ENCODE results near the gene TOX3. TPM values are rescaled to one million over a fixed set of nuclear protein-coding genes. Genes with fewer than 3 reads are reported as not detected.

TOX3 gene
- total and polyA plus RNA-seq, 2 donors (not counting 3 experiments of a cell fraction or from before 2014, with no cell fraction given): not detected

DNA sequence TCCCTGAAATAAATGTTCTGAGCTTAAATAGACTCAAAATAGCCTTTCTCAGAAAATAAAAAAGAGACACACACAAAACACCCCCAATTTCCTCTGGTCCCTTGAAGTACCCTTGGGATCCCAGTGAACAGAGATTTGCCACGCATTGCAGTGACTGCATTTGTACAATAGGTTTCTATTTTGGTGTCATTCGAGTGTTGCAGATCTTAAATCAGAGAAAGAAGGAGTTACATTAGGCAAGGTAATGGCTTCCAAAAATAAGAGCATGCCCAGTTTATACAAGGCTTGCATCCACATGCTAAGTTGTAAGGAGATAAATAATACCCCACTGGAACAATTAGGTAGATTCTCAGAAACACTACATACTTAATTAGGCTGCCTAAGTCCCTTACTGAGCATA lies 2.2 kb downstream of the TOX3 start:
- TF ChIP-seq, protein P1, sequence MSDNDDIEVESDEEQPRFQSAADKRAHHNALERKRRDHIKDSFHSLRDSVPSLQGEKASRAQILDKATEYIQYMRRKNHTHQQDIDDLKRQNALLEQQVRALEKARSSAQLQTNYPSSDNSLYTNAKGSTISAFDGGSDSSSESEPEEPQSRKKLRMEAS (IDR thresholded peaks at IDR 0.05; ENCODE audit: insufficient read depth, insufficient read length): no peak
- no peak for TF ChIP-seq EZH2 (IDR thresholded peaks at IDR 0.05; ENCODE audit: borderline replicate concordance, low read depth, low read length, severe bottlenecking)
- TF ChIP-seq JUN (IDR thresholded peaks at IDR 0.05; ENCODE audit: borderline replicate concordance, insufficient read depth, insufficient read length, low read depth): no peak
- no peak for TF ChIP-seq GATA2 (IDR thresholded peaks at IDR 0.05; ENCODE audit: insufficient read depth, insufficient read length, low read depth, low read length)
- Histone ChIP-seq H3K9ac (replicated peaks; ENCODE audit: extremely low read depth, insufficient read depth, low read length) (no peak overlapping the region), H3K36me3 (ENCODE audit: control insufficient read depth in 2 of 2, extremely low read depth in 1 of 2, insufficient read depth in 2 of 2, low read length in 2 of 2) (no peaks in the 10 kb centered on the region), H3K4me1 (ENCODE audit: control insufficient read depth, extremely low read depth, insufficient read depth, low read length) (no peaks in the 10 kb centered on the region), H3K9me1 (replicated peaks; ENCODE audit: control insufficient read depth, extremely low read depth, insufficient read depth, low read length) (no peaks in the 10 kb centered on the region), H3K27me3 (ENCODE audit: control insufficient read depth in 2 of 2, insufficient read depth in 2 of 2, low read length in 2 of 2) (peaks cover 17 to 31% of the 10 kb centered on the region in 2 experiments), H3K4me3 (replicated peaks in 1 of 3; ENCODE audit: insufficient read depth in 1 of 3, low read depth in 1 of 3, low read length in 3 of 3) (no peak overlapping the region), H2AFZ (ENCODE audit: low read depth, low read length) (no peak overlapping the region), H4K20me1 (replicated peaks; ENCODE audit: control insufficient read depth, extremely low read depth, insufficient read depth, low read length) (no peaks in the 10 kb centered on the region), H3K4me2 (ENCODE audit: insufficient read depth, low read length) (no peak overlapping the region), H3K9me3 (replicated peaks; ENCODE audit: control insufficient read depth, insufficient read depth, low read length) (no peaks in the 10 kb centered on the region), H3K27ac (ENCODE audit: insufficient read depth, low read depth, low read length) (no peak overlapping the region), H3K79me2 (ENCODE audit: control insufficient read depth, insufficient read depth, low read length) (no peaks in the 10 kb centered on the region)
- DNase-seq (ENCODE audit: low read depth, low spot score): no peak
- intact Hi-C loops (cut with micrococcal nuclease) (no loop called here), dilution Hi-C loops (cut with MboI; ENCODE audit: extremely low pct_ligation_motif_present, low sequenced_read_pairs) (no loop called here)
- FAIRE-seq: no peak
- POLR2A ChIA-PET: no interaction called here
- CTCF ChIA-PET: no interaction called here
- no TSS peak for BruUV-seq (replicated peaks)

DNA sequence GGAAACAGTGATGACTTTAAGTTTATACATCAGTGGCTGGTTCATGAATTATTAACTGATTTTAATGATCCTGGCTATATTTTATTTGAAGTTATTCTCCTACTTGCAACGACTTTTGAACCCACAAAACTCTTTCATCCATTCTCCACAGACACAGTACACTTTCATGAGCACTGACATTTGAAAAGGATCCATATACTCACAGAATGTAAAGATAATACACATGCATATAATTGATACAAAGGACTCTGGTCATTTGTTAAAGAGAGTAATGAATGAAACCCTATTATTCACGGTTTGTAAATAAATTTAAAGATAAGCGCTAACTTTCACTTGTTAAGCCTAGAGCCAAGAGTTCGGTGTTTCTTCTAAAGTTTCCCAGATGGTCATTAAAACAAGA lies 3.3 kb downstream of the TOX3 start:
- no peak overlapping the region for H3K27ac ChIP-seq (ENCODE audit: insufficient read depth, low read depth, low read length)
- H3K9ac ChIP-seq (replicated peaks; ENCODE audit: extremely low read depth, insufficient read depth, low read length): no peak overlapping the region
- FAIRE-seq (no peak), DNase-seq (ENCODE audit: low read depth, low spot score) (no peak)
- no peaks in the 10 kb centered on the region for H3K9me3 ChIP-seq (replicated peaks; ENCODE audit: control insufficient read depth, insufficient read depth, low read length)
- intact Hi-C loops (cut with micrococcal nuclease) (no loop called here), dilution Hi-C loops (cut with MboI; ENCODE audit: extremely low pct_ligation_motif_present, low sequenced_read_pairs) (no loop called here)
- CTCF ChIA-PET: no interaction called here
- H3K4me3 ChIP-seq (replicated peaks in 1 of 3; ENCODE audit: insufficient read depth in 1 of 3, low read depth in 1 of 3, low read length in 3 of 3): no peak overlapping the region
- peaks cover 17 to 31% of the 10 kb centered on the region in 2 experiments for H3K27me3 ChIP-seq (ENCODE audit: control insufficient read depth in 2 of 2, insufficient read depth in 2 of 2, low read length in 2 of 2)
- no peaks in the 10 kb centered on the region for H3K9me1 ChIP-seq (replicated peaks; ENCODE audit: control insufficient read depth, extremely low read depth, insufficient read depth, low read length)
- TF ChIP-seq MYC (IDR thresholded peaks at IDR 0.05; ENCODE audit: low read depth, low read length): no peak
- no peak for TF ChIP-seq GATA2 (IDR thresholded peaks at IDR 0.05; ENCODE audit: insufficient read depth, insufficient read length, low read depth, low read length)
- no peak for TF ChIP-seq EZH2 (IDR thresholded peaks at IDR 0.05; ENCODE audit: borderline replicate concordance, low read depth, low read length, severe bottlenecking)
- TF ChIP-seq POLR2AphosphoS5 (IDR thresholded peaks at IDR 0.05; ENCODE audit: insufficient read depth, low read depth, low read length): no peak
- TF ChIP-seq, protein P2, sequence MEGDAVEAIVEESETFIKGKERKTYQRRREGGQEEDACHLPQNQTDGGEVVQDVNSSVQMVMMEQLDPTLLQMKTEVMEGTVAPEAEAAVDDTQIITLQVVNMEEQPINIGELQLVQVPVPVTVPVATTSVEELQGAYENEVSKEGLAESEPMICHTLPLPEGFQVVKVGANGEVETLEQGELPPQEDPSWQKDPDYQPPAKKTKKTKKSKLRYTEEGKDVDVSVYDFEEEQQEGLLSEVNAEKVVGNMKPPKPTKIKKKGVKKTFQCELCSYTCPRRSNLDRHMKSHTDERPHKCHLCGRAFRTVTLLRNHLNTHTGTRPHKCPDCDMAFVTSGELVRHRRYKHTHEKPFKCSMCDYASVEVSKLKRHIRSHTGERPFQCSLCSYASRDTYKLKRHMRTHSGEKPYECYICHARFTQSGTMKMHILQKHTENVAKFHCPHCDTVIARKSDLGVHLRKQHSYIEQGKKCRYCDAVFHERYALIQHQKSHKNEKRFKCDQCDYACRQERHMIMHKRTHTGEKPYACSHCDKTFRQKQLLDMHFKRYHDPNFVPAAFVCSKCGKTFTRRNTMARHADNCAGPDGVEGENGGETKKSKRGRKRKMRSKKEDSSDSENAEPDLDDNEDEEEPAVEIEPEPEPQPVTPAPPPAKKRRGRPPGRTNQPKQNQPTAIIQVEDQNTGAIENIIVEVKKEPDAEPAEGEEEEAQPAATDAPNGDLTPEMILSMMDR (IDR thresholded peaks at IDR 0.05; ENCODE audit: extremely low read depth in 1 of 2, insufficient read depth in 1 of 2, low read depth in 1 of 2, low read length in 2 of 2): no peak
- no TSS peak for BruUV-seq (replicated peaks)
- H3K36me3 ChIP-seq (ENCODE audit: control insufficient read depth in 2 of 2, extremely low read depth in 1 of 2, insufficient read depth in 2 of 2, low read length in 2 of 2): no peaks in the 10 kb centered on the region
- H3K4me2 ChIP-seq (ENCODE audit: insufficient read depth, low read length): no peak overlapping the region
- no peaks in the 10 kb centered on the region for H3K79me2 ChIP-seq (ENCODE audit: control insufficient read depth, insufficient read depth, low read length)
- no peaks in the 10 kb centered on the region for H3K4me1 ChIP-seq (ENCODE audit: control insufficient read depth, extremely low read depth, insufficient read depth, low read length)
- no peak overlapping the region for H2AFZ ChIP-seq (ENCODE audit: low read depth, low read length)
- POLR2A ChIA-PET: no interaction called here
- no peaks in the 10 kb centered on the region for H4K20me1 ChIP-seq (replicated peaks; ENCODE audit: control insufficient read depth, extremely low read depth, insufficient read depth, low read length)
